ENCODE measurements around the gene LIMS2.

The LIMS2 gene

DNA sequence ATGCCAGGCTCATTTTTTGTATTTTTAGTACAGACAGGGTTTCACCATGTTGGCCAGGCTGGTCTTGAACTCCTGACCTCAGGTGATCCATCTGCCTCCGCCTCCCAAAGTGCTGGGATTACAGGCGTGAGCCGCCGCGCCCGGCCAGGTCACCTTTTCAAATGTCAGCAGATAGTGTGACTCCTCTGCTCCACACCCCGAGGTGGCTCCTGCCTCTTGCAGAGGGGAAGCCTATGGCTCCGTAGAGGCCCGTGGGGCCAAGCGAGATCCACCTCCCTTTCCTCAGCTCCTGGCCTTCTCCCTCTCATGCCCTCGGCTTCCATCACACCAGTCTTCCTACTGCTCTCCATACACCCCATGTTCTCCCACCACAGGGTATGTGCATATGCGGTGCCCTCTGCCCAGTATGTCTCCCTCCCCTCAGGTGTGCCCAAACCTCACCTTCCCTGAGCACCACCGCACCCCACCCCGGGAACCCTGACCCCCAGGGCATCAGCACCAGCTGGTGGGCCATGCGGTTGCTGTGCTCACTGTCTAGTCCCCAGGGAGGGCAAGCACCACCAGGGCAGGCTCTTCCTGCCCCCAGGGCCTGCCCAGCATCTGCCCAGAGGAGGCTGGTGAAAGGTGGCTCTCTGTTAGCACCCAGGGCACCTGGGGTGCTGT, 18.6 kb downstream of the LIMS2 start:
- no peak for DNase-seq

DNA sequence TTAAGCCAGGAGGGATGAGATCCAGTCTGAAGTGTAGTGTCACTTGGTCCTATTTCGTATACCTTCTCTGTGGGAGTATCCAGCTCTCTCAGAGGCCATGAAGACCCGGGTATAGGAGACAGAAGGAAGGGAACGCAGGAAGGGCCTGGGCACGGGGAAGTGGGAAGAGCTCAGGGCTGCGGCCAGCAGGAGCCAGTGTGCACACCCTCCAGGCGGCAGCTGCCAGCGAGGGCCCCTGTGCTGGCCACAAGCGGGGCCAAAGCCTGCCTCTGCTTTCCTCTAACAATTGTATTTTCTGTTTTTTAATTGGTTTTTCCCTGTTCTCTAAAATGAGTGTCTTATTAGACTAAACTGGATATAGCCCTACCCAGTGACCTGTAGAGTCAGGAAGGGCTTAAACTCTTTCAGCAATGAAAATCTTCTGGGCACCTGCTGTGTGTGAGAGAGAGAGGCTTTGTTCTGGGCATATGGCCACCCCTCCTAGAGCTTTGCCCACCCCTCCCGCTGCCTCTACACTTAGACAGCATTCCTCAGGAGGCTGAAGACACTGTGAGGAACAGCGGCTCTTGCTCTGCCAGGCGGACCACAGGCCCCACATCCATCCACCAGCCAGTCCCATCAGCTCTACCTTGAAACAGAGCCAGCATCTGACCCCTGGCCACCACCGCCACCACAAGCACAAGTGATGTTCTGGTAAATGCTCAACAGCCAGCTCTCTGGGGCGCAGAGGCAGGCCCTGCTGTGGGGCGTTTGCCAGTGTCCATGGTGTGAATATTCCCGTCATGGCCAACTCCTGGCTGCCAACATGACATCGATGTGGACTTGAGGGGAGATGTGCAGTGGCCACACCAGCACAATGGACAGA, 19.9 kb downstream of the LIMS2 start:
- no peak for DNase-seq

DNA sequence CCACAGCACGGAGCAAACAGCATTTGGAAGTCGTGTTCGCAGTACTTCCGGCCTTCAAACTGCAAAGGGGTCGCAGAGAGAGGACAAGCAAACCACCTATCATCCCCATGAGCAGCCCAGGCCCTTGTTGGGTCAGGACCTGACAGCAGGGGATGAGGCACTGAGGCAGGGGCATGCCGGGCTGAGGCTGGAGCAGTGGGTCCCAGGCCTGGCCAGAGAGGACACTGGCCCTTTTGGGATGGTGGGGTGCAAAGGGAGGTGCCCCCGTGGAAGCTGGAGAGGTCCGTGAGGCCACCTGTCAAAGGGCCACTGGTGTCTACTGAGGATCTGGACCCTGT, 20.5 kb downstream of the LIMS2 start:
- DNase-seq = no peak

DNA sequence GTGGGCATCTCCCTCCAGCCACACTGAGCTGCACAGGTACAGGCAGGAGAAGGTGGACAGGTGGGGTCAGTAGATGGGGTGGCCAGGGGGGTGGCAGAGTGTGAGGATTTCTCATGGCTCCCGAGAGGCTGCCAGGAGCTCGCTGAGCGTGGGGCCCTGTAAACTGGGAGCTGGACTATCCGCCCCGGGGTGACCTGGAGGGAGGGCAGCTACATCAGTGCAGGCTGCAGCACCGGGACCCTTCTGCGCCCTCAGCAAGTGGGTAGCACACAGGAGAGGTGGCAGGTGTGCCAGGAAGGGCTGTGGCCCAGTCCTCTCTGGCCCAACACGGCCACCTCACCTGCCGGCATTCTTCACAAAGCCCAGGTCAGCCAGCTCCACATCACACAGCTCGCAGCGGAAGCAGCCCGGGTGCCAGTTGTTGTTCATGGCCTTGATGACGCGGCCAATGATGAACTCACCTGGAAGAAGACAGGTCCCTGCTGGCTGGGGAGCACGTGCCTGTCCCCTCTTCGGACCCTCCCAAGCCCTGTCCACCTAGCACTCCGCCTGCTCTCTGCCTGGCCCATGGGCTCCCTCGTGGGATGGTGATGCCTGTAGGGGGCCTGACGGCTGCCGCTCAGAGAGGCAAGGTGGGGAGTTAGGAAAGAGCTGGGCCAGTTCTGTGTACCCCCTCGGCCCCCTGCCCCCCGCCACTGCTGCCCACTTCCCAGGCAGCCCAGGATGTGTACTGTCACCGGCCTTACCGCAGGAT, 21.1 kb downstream of the LIMS2 start:
- no peak for DNase-seq

DNA sequence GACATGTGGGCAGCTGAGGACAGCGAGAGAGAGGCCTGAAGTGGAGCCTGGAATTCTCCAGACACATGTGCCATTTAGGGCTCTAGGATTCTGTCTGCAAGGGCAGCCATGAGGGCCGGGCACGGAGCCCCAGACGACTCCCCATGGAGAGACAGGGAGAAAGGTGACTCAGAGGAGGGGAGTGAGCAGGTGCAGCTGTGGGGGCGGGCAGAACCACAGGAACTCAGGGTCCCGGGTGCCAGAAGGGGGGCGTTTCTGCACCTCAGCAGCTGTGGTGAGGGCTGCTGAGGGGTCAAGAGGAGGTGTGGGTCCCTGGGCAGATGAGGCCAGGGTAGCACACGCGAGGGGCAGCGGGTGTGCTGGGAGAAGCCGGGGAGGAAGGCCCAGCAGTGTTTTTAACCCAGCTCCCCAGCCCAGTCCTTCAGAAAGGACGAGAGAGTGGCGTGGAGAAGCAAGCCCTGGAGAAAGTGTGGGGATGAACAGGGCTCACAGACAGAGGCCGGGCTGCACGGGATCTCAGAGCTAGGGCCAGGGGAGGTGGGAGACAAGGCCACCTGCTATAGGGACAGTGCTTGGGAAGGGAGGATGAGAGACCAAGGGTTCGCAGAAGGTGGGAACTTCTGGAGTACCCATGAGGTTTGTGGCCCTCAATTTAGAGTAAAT, 21.8 kb downstream of the LIMS2 start:
- DNase-seq = no peak

DNA sequence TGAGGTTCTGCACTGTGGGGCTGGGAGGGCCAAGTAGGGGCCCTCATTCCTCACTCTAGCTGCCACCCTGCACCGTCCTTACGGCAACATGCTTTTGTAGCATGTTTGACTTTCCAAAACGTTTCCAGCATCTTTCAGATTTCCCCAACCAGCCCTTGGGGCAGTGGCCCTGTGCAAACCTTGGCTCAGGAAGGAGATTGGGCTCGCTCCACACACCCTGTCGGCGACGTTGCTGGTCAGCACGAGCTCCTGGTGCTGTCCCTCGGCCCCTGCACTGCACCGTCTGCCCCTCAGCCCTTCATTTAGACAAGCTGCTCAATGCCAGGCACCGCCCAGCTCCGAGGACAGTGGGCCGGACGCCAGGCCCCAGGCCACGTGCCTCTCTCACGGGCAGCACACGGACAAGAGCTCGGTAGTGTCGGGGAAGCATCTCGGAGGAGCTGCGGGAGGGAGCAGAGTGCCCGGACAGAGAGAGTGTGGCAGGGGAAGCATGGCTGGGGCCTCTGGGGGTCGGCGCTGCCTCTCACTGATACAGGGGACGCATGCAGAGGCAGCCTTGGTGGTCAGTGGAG, 22.5 kb downstream of the LIMS2 start:
- no peak for DNase-seq

GRCh38 chr2:127651971-127652550, 23.3 kb downstream of the LIMS2 start:
- DNase-seq = no peak

DNA sequence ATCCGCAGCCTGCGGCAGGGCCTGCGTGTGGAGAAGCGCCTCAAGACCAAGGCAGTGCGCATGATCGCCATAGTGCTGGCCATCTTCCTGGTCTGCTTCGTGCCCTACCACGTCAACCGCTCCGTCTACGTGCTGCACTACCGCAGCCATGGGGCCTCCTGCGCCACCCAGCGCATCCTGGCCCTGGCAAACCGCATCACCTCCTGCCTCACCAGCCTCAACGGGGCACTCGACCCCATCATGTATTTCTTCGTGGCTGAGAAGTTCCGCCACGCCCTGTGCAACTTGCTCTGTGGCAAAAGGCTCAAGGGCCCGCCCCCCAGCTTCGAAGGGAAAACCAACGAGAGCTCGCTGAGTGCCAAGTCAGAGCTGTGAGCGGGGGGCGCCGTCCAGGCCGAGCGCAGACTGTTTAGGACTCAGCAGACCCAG, 23.9 kb downstream of the LIMS2 start:
- no peak for DNase-seq

- DNase-seq = no peak
These were observed 24.4 kb downstream of the LIMS2 start for GRCh38 chr2:127650785-127651380.

GRCh38 chr2:127650041-127650784, 25.1 kb downstream of the LIMS2 start:
- no peak for DNase-seq

DNA sequence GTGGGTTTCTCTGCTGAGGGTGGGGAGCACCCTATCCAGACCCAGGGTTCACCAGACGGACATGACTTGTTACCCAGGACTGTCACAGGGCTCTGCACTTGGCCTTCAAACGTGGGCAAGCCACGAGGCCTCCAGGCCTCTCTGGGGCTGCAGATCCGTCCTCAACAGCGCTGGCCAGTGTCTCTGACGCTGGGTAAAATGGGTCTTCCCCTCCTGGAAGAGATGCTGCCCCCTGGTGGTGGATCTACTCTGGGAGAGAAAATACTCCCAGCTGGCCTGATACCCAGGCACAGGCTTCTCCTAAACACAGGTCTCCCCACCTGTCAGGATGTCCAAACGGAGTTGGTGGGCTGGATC, 25.7 kb downstream of the LIMS2 start:
- DNase-seq = peak; percentile 12

DNA sequence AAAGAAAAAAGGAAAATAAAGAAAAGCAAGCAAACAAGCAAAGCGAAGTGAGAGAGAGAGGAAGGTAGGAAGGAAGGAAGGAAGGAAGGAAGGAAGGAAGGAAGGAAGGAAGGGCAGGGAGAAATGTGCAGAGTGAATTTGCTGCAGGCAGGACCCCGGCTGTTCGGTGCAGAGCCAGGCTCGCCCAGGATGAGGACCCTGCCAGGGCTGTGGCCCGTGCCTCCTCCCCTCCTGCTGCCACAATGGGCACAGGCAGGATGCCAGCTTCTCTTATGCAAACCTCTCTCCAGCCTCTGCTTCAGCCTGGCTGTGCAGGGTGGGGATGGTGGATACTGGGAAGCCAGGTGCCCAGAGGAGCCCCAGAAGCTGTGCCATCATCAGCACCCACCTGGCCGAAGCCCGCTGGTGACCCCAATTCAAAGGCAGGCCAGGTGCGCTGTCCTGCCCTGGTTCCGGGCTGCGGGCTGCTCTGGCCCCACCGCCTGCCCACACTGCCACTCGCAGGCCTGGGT, 26.2 kb downstream of the LIMS2 start:
- no peak for DNase-seq

DNA sequence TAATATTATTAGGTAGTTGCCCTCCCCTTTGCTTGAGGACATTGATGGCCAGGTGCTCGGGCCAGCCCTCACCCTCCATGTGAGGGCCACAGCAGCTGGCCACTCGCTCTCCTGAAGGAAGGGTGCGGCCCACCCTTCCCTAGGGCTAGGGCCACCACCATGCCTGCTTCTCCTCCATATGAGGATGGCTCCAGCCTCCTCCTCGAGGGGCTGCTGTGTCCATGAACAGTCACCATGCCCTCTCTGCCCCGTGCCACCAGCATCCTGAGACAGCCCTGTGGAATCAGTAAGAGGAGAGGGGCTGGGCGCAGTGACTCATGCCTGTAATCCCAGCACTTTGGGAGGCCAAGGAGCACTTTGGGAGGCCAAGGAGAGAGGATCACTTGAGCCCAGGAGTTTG, 27.0 kb downstream of the LIMS2 start:
- DNase-seq = no peak

GRCh38 chr2:127647242-127648190, 27.8 kb downstream of the LIMS2 start:
- no peak for DNase-seq

GRCh38 chr2:127646487-127647241, 28.7 kb downstream of the LIMS2 start:
- no peak for DNase-seq

- no peak for DNase-seq
These were observed 29.7 kb downstream of the LIMS2 start, which contains the start of gene GPR17 for GRCh38 chr2:127645395-127646291. GPR17 (plus strand) TSS chr2:127646153; CDS start chr2:127650736, 4,583 bp downstream.

DNA sequence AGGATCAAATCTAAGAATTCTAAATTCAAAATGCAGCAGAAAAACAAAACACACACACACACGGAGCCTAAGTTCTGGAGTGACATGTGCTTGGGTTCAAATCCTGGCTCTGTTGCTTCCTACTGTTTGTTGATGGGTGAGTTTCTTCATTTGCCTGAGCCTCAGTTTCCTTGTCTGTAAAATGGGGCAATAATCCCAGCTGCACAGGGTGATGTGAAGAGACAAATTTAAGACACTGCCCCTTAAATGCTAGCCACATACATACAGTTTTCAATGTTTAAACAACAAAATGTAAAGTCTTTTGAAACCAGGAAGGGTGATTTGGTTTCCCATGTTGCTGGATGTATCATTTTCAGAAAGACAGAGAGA, 30.3 kb downstream of the LIMS2 start:
- no peak for DNase-seq

Measured in NCI-H748 treated with DMSO at 0.1 percent for 48 hours (cell line).